Measurements from ENCODE around the gene BAD.

The BAD gene

DNA sequence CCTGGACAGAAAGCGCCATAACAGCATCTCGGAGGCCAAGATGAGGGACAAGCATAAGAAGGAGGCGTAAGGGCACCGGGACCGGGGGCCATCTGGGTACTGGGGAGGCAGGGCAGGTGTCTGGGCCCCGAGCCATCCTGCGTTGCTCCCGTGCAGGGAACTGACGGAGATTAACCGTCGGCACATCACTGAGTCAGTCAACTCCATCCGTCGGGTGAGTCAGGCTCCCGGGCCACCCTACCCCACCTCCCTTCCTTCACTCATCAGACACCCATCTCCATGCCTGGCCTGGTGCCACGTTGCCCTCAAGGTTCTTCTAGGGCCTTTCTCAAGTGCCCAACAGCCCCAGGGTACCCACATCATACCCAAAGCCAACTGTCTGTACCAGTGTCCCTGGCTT is 18.1 kb downstream of the BAD start:
- H3K4me3 Mint-ChIP-seq, result no peak overlapping the region
- H3K27me3 Mint-ChIP-seq, result no peaks in the 10 kb centered on the region
- no peaks in the 10 kb centered on the region for H3K9me3 Mint-ChIP-seq
- H3K27ac Mint-ChIP-seq, result no peak overlapping the region
- DNase-seq, result no peak
- ATAC-seq (replicated peaks), result no peak
- peaks cover 18 to 29% of the 10 kb centered on the region in 2 donors for H3K4me1 Mint-ChIP-seq
- H3K36me3 Mint-ChIP-seq, result peaks cover 33 to 57% of the 10 kb centered on the region in 2 donors

DNA sequence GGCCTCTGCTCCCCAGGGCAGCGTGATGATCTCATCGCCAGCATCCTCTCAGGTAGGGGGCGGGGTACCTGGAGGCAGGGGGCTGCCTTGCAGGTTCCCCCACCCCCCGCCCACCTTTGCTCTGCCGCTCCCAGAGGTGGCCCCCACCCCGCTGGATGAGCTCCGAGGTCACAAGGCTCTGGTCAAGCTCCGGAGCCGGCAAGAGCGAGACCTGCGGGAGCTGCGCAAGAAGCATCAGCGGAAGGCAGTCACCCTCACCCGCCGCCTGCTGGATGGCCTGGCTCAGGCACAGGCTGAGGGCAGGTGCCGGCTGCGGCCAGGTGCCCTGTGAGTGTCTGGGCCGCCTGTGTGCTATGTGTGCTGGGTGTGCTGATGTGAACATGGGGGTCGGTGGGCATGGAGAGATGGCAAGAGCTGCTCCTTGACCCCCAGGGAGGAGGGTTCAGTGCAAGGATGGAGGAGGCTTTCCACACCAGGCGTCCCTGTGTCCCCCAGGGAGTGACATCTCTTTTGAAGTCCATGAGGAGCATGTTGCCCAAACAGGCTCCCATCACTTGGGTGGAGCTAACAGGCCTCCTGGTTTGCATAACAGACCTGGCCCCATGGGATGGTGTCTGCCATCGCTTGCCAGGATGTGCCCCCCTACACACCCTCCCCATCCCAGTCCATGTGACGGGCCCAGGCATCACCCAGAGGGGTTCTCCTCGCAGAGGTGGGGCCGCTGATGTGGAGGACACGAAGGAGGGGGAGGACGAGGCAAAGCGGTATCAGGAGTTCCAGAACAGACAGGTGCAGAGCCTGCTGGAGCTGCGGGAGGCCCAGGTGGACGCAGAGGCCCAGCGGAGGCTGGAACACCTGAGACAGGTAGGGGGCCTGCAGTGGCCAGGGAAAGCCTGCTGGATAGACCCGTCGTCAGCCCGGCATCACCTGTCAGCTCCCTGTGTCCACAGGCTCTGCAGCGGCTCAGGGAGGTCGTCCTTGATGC is 19.0 kb downstream of the BAD start:
- no peak for DNase-seq
- H3K27ac Mint-ChIP-seq, result no peak overlapping the region
- peaks cover 18 to 28% of the 10 kb centered on the region in 2 donors for H3K4me1 Mint-ChIP-seq
- ATAC-seq (replicated peaks), result no peak
- no peak overlapping the region for H3K4me3 Mint-ChIP-seq
- peaks cover 33 to 61% of the 10 kb centered on the region in 2 donors for H3K36me3 Mint-ChIP-seq
- no peaks in the 10 kb centered on the region for H3K9me3 Mint-ChIP-seq
- H3K27me3 Mint-ChIP-seq, result no peaks in the 10 kb centered on the region

DNA sequence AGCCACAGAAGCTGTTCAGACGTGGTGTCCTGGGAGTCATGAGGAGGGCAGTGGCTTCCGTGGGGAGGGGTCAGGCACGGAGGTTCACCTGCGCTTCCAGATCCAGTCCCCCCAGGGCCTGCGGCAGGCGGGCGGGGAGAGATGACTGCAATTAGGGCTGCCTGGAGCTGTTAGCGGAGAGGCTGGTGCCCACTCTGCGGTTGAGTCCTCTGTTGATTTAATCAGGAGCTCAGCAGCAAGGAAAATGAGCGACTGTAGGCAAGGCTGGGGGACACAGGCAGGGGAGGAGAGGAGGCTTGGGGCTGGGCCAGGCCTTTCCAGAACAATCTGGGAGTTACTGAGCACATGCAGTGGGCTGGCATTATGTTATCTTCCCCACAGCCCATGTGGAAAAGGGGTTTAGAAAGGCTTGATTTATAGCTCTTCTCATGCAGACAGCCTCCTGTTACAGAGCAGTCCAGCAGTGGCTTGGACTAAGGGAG is 20.1 kb downstream of the BAD start:
- H3K27me3 Mint-ChIP-seq, result no peaks in the 10 kb centered on the region
- H3K27ac Mint-ChIP-seq, result no peak overlapping the region
- peaks cover 24 to 34% of the 10 kb centered on the region in 2 donors for H3K4me1 Mint-ChIP-seq
- DNase-seq, result no peak
- no peak overlapping the region for H3K4me3 Mint-ChIP-seq
- ATAC-seq (replicated peaks), result no peak
- peaks cover 37 to 67% of the 10 kb centered on the region in 2 donors for H3K36me3 Mint-ChIP-seq
- H3K9me3 Mint-ChIP-seq, result no peaks in the 10 kb centered on the region

DNA sequence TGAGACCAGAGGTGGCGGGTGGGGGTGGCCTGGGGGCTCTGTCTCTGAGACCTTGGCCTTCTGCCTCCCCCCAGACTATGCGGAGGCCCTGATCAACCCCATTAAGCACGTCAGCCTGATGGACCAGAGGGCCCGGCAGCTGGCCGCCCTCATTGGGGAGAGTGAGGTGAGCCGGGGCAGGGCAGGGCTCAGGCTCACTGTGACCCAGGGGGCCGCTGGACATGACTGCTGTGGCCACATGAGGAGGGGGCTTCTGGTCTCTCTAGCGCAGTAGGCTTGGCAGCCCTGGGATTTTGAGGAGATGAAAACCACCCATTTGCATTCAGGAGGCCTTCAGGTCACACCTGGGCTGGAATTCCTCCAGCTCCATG is 20.5 kb downstream of the BAD start:
- DNase-seq, result no peak
- ATAC-seq (replicated peaks), result no peak
- peaks cover 38 to 68% of the 10 kb centered on the region in 2 donors for H3K36me3 Mint-ChIP-seq
- H3K27me3 Mint-ChIP-seq, result no peaks in the 10 kb centered on the region
- no peak overlapping the region for H3K27ac Mint-ChIP-seq
- H3K4me1 Mint-ChIP-seq, result peaks cover 25 to 34% of the 10 kb centered on the region in 2 donors
- H3K9me3 Mint-ChIP-seq, result no peaks in the 10 kb centered on the region
- no peak overlapping the region for H3K4me3 Mint-ChIP-seq

DNA sequence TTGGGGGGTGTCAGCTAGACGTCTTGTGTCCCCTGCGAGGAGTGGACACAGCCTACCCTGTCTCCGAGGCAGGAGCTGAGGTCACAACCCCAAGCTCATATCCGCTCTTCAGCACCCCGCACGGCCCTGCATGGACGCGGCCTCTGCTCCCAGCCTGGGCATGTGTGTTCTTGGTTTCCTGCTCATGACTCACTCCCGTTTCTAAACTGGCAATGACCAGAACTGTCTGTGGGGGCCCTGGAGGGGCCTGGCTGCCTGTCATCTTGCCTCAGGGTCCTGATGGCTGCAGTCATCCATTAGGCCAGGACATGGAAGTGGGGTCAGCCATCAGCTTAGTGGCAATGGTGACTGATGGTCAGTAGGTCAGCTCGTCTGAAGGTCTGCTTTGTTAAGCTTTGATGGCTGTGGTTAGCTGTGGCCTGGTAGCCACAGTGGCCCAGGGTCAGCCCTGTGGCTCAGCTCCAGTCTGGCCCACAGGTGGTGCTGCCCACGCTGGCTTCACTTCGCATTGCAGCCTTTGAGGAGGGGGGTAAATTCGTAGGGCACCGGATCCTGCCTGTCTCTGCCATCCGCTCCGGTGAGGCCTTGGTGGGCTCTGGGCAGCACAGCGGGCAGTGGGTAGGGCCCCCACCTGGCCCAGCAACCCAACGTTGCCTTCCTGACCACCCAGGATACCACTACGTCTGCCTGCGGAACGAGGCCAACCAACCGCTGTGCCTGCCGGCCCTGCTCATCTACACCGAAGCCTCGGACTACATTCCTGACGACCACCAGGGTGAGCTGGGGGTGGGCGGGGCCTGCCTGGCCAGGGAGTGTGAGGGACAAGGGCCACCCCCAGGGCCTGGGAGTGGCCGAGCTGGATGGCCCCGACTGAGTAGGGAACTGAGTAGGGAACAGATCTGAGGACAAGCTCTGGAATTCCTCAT is 21.2 kb downstream of the BAD start:
- DNase-seq (no peak), ATAC-seq (replicated peaks) (no peak)
- H3K27me3 Mint-ChIP-seq, result no peaks in the 10 kb centered on the region
- H3K27ac Mint-ChIP-seq, result no peak overlapping the region
- H3K4me1 Mint-ChIP-seq, result peaks cover 18 to 27% of the 10 kb centered on the region in 2 donors
- no peaks in the 10 kb centered on the region for H3K9me3 Mint-ChIP-seq
- no peak overlapping the region for H3K4me3 Mint-ChIP-seq
- peaks cover 41 to 69% of the 10 kb centered on the region in 2 donors for H3K36me3 Mint-ChIP-seq

DNA sequence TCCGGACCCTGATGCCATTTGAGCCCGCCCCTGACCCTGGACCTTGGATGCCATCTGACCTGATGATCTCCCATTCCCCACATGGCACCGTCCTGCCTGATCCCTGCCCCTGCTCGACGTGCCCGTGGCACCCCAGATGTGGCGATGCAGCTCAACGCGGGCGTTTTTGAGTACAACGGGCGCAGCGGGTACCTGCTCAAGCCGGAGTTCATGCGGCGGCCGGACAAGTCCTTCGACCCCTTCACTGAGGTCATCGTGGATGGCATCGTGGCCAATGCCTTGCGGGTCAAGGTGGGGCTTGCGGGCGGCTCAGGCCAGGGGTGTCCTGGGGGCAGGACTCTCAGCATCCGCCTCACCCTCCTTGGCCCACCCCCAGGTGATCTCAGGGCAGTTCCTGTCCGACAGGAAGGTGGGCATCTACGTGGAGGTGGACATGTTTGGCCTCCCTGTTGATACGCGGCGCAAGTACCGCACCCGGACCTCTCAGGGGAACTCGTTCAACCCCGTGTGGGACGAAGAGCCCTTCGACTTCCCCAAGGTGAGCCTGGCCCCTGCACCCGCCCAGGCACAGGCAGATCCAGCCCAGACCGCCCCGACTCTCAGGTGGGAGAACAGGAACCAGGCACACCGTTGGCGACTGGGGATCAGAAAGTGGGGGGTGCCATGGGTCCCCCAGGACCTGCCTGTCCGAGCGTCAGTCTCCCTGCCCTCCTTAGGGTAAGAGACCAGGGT is 22.0 kb downstream of the BAD start:
- Mint-ChIP-seq H3K4me3 (no peak overlapping the region), H3K9me3 (no peaks in the 10 kb centered on the region), H3K27me3 (no peaks in the 10 kb centered on the region), H3K4me1 (peaks cover 14 to 20% of the 10 kb centered on the region in 2 donors), H3K27ac (no peak overlapping the region), H3K36me3 (peaks cover 46 to 69% of the 10 kb centered on the region in 2 donors)
- ATAC-seq (replicated peaks) (no peak), DNase-seq (no peak)

DNA sequence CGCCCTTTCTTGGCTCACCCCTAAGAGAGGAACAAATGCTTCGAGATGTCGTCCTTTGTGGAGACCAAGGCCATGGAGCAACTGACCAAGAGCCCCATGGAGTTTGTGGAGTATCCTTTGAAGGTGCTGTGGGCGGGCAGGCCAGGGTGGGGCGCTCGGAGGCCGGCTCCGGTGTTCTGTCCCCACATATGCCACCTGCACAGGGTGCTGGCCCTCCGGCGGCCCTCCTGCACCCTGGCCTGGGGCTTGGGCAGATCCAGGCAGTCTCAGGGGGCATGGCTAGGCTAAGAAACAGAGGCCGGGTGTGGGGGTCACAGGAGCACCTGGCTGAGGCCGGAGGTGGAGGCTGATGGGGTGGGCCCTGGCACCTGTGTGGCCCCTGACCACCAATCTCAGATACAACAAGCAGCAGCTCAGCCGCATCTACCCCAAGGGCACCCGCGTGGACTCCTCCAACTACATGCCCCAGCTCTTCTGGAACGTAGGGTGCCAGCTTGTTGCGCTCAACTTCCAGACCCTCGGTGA is 22.8 kb downstream of the BAD start:
- peaks cover 14 to 20% of the 10 kb centered on the region in 2 donors for H3K4me1 Mint-ChIP-seq
- H3K36me3 Mint-ChIP-seq, result peaks cover 43 to 68% of the 10 kb centered on the region in 2 donors
- peak overlapping the region; percentile 54 for H3K27ac Mint-ChIP-seq
- DNase-seq, result no peak
- no peaks in the 10 kb centered on the region for H3K9me3 Mint-ChIP-seq
- no peak for ATAC-seq (replicated peaks)
- no peak overlapping the region for H3K4me3 Mint-ChIP-seq
- no peaks in the 10 kb centered on the region for H3K27me3 Mint-ChIP-seq

DNA sequence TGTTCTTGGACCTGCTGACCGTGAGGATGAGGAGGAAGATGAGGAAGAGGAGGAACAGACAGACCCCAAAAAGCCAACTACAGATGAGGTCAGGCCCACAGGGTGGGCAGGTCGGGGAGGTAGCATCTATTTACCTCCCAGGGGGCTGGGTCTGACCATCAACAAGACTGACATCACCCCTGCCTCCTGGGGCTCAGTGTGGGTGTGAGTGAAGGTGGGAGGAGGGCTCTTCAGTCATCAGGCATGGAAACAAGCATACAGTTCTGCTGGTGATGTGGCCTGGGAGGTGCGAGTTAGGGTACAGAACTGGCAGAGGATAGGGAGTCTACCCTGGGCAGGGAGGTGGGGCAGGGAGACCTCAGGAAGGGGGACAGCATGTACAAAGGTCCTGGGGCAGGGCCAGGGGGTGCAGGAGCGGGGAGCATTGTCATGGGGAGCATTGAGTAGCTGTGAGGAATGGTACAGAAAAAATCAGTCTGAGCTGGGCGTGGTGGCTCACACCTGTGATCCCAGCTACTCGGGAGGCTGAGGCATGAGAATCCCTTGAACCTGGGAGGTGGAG is 24.2 kb downstream of the BAD start:
- Mint-ChIP-seq H3K27ac (peak overlapping the region; percentile 31), H3K27me3 (no peaks in the 10 kb centered on the region), H3K4me3 (peak overlapping the region in 1 of 2 donors; percentile 22), H3K9me3 (no peaks in the 10 kb centered on the region), H3K36me3 (peaks cover 38 to 63% of the 10 kb centered on the region in 2 donors), H3K4me1 (peaks cover 12 to 16% of the 10 kb centered on the region in 2 donors)
- no peak for DNase-seq
- ATAC-seq (replicated peaks), result peak; percentile 68 to 74

DNA sequence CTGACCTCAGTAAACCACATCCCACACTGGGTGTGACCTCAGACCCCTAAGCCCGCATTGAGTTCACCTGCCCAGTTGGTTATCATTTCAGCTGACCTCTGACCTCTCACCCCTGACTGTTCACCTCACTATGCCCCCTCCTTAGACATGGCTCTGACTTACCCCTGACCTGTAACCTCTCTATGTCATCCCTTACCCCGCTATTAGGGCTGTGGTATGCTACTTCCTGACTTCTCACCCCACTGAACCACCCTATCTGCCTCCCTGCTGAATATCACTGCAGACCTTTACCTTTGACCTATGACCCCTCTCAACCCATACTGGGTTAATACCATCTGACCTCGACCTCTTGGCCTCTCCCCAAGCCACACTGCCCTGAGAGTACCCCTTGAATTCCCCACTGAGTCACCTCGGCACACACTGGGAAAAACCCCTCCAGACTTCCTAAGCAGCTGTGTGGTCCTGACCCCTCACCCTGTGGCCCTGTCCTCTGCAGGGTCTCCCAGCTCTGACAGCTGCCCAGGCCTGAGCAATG is 24.9 kb downstream of the BAD start:
- Mint-ChIP-seq H3K36me3 (peaks cover 37 to 63% of the 10 kb centered on the region in 2 donors), H3K27me3 (no peaks in the 10 kb centered on the region), H3K27ac (peak overlapping the region; percentile 31), H3K9me3 (no peaks in the 10 kb centered on the region), H3K4me1 (peaks cover 12 to 15% of the 10 kb centered on the region in 2 donors), H3K4me3 (peak overlapping the region; percentile 22 to 40)
- DNase-seq (no peak), ATAC-seq (replicated peaks) (peak; percentile 69 to 76)

DNA sequence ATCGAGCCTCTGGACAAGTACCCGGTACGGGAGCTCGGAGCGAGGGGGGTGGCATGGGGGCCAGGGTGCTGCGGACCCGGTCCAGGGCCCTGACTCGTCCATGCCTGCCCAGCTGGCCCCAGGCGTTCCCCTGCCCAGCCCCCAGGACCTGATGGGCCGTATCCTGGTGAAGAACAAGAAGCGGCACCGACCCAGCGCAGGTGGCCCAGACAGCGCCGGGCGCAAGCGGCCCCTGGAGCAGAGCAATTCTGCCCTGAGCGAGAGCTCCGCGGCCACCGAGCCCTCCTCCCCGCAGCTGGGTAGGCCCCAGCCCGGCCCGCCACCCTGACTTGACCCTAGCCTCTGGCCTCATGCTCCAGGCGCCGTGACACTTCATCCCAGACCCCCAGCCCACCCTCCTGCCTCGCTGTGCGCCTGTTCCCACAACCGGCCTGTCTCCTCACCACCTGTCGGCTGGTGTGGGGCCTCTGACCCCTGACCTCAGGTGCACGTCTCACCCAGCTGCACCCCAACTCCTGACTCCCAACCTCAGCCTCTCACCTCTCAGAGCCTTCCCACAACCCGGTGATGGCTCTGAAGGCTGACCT is 25.4 kb downstream of the BAD start:
- Mint-ChIP-seq H3K27ac (no peak overlapping the region), H3K36me3 (peaks cover 35 to 61% of the 10 kb centered on the region in 2 donors), H3K9me3 (no peaks in the 10 kb centered on the region), H3K4me1 (peaks cover 13 to 17% of the 10 kb centered on the region in 2 donors), H3K27me3 (no peaks in the 10 kb centered on the region), H3K4me3 (peak overlapping the region in 1 of 2 donors; percentile 40)
- ATAC-seq (replicated peaks) (no peak), DNase-seq (no peak)

DNA sequence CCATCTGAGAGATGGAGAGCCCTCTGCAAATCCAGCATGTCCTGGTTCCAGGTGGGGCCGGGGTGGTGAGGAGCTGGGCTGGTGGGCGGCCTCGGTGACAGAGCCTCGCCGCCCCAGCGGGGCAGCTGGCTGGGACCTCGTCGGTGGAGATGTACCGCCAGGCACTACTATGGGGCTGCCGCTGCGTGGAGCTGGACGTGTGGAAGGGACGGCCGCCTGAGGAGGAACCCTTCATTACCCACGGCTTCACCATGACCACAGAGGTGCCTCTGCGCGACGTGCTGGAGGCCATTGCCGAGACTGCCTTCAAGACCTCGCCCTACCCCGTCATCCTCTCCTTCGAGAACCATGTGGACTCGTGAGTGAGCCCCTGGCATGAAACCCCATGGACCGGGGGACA is 26.1 kb downstream of the BAD start:
- H3K36me3 Mint-ChIP-seq, result peaks cover 33 to 59% of the 10 kb centered on the region in 2 donors
- H3K4me3 Mint-ChIP-seq, result no peak overlapping the region
- H3K27ac Mint-ChIP-seq, result no peak overlapping the region
- DNase-seq, result no peak
- no peaks in the 10 kb centered on the region for H3K9me3 Mint-ChIP-seq
- no peaks in the 10 kb centered on the region for H3K27me3 Mint-ChIP-seq
- no peak for ATAC-seq (replicated peaks)
- H3K4me1 Mint-ChIP-seq, result peaks cover 18 to 24% of the 10 kb centered on the region in 2 donors

DNA sequence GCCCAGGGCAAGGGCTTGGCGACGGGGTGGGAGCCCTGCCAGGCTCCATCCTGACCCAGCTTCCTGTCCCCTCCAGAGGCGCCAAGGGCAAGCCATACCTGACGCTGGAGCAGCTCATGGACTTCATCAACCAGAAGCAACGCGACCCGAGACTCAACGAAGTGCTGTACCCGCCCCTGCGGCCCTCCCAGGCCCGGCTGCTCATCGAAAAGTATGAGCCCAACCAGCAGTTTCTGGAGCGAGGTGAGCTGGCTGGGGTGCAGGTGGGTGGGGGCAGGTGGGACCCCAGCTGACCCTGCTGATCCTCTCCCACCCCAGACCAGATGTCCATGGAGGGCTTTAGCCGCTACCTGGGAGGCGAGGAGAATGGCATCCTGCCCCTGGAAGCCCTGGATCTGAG is 28.2 kb downstream of the BAD start:
- H3K9me3 Mint-ChIP-seq, result no peaks in the 10 kb centered on the region
- ATAC-seq (replicated peaks), result no peak
- H3K27ac Mint-ChIP-seq, result no peak overlapping the region
- H3K27me3 Mint-ChIP-seq, result no peaks in the 10 kb centered on the region
- no peak for DNase-seq
- H3K4me3 Mint-ChIP-seq, result no peak overlapping the region
- peaks cover 26 to 37% of the 10 kb centered on the region in 2 donors for H3K4me1 Mint-ChIP-seq
- H3K36me3 Mint-ChIP-seq, result peaks cover 29 to 41% of the 10 kb centered on the region in 2 donors

Measured in stimulated activated naive B cell treated with anti-CD40 and anti-IgM and Interleukin-4, amounts not matched to agents 10 μg/mL and 1 μg/mL and 100 μg/mL, for 72 hours (primary cell).